Measurements from ENCODE around the gene MYO3B.

Gene MYO3B

GRCh38 chr2:170306293-170306873 lies 128.4 kb downstream of the MYO3B start:
- no peak for DNase-seq (ENCODE audit: low read depth in 2 of 2)

- DNase-seq (ENCODE audit: low read depth in 2 of 2) = no peak
Observed at GRCh38 chr2:170307052-170307451, 129.1 kb downstream of the MYO3B start.

DNA sequence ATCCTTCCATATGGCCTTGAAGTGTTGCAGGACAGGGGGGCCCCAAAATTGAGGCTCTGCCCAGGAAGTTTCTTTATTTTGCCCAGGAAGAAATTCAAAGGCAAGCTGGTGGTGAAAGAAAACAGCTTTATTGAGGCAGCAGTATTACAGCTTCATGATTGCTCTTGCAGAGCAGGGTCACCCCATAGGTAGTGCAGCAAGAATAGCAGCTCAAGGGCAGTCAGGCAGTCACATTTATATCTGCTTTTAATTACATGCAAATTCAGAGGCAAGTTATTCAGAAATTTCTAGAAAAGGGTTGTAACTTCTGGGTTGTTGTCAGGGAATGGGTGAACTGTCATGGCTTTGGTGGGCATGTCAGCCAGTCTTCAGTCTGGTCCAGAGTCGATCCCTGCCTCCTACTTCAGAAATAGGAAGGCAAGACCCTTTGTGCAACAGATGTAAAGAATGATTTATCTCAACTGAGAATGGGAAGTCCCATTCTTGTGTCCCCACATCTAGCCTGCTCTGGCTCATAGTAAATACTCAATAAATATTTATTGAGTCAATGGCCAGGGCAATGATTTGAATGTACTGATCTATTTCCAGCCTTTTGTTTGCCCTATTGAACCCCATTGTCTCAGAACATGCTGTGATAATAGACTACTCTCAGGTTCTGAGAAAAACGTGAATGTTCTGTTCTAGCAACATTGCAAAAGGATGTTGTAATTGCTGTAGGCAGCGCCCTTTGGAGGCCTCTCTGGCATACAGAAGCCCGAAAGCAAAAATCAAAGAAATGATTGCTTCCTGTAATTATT lies 129.8 kb downstream of the MYO3B start:
- DNase-seq (ENCODE audit: low read depth in 2 of 2) = no peak

- DNase-seq (ENCODE audit: low read depth in 2 of 2) = no peak
Observed at GRCh38 chr2:170310876-170311502, 133.0 kb downstream of the MYO3B start.

DNA sequence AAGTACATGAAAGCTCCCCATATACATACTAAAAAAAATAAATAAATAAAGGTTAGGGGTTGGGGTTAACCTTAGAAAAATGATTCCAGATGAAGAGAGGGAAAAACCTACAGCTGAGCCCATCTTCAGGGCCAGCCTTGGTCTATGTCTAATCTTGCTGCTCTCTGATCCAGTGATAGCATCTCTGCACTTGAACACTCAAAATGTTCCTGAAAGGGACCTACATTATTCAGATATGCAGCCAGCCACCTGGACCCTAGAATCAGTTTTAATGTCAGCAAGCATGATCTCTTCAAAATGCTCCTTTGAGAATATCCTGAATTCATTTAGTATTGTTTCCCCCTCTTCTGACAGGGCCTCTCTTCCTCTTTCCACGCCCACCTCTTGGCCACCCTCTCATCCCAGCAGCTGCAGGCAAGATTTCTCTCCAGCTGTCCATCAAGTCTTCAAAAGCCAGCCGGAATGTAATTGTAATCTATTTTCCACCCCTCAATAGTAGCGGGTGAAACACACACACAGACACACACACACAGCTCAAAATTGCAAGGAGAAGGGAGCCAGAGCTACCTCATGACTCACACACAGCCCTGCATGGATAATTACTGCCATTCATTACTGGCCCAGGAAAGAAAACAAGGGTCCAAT lies 135.5 kb downstream of the MYO3B start:
- DNase-seq (ENCODE audit: low read depth in 2 of 2) = no peak

- DNase-seq (ENCODE audit: low read depth in 2 of 2) = no peak
Observed at GRCh38 chr2:170313992-170314348, 136.0 kb downstream of the MYO3B start.

DNA sequence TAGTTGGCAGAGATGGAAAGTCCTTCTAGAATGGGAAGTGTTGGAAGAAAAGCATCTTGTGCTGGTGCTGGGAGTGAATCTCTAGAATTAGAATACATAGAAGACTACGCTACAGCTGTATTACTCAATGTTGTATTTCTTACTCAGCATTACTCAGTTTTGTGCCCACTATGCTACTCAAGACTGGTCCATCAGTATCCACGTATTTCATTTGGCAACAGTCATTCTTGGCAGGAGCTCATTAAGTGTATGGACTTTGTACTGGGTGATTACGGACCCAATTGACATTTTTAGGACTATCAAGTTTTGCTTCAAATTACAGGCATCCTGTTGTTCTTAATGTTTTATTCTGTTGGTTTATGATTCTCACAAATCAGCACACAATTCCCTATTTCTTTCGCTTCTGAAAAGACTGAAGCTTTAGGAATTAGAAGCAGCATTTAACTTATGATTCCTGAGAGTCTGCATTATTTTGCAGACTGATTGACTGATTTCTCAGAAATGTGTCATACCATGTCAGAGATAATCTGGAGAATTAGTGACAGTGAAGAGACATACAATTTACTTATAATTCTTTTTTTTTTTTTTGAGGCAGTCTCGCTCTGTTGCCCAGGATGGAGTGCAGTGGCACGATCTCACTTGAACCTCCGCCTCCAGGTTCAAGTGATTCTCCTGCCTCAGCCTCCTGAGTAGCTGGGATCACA lies 136.9 kb downstream of the MYO3B start:
- no peak for DNase-seq (ENCODE audit: low read depth in 2 of 2)

DNA sequence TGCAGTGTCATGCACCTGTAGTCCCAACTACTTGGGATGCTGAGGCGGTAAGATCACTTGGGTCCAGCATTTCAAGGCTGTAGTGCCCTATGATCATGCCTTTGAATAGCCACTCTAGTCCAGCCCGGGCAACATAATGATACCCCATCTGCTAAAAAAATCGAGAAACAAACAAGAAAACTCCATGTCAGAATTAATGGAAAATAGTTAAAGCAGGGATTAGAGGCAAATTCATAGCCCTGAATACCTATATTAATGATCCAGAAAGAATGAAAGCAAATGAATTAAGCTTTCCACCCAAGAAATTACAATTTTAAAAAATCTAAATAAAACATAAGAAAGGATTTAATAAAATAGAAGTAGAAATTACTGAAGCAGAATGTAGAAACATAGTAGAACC lies 143.0 kb downstream of the MYO3B start:
- DNase-seq (ENCODE audit: low read depth in 2 of 2) = no peak

GRCh38 chr2:170321526-170321925 lies 143.6 kb downstream of the MYO3B start:
- no peak for DNase-seq (ENCODE audit: low read depth in 2 of 2)

DNA sequence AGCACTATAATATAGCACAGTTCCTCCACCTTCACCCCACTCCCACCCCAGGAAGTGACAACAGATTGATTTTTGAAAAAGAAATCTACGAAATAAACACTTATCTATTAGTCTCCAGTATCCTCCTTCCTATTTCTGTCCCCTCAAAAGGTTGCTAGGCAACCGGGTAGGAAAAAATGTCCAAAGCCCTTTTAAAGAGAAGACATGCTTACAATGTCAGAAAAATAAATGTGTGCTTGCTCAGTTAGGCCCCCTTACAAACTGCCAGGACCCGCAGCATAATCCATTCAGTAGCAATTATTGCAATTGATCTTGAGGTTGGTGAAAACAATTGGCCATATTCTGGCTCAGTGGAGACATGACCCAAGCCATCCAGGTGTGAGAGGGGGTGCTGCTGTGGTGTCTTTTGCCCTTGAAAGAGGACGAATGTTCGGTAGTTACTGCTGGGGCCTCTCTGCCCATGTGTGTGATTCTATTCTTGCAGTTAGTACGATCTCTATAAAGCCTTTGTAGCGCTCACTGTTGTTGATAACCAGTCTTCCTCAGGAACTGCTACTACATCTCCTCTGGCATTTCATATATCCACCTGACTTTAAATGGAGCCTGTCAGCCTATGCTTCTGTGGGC lies 144.3 kb downstream of the MYO3B start:
- DNase-seq (ENCODE audit: low read depth in 2 of 2) = no peak

GRCh38 chr2:170323743-170324142 lies 145.8 kb downstream of the MYO3B start:
- DNase-seq (ENCODE audit: low read depth in 2 of 2) = no peak

DNA sequence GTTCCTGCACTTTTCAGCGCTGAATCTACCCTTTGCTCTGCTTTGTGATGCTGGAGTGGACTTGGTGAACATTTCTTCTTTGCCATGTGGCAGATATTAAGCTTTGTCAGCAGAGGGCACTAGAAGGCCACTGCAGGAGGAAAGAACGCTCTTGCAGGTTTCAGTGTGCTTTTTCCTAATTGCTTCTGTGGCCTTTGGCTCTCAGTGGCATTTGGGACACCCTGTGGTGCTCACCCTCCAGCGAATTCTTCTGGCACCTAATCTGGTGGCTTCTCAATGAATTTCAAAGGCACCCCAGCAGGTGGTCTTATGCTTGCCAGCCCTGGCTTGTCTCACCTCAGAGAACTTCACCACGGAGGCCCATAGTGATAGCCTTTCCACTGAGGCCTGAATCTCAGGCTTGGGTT lies 146.7 kb downstream of the MYO3B start:
- DNase-seq (ENCODE audit: low read depth in 2 of 2) = no peak

GRCh38 chr2:170330881-170331280 lies 152.9 kb downstream of the MYO3B start:
- DNase-seq (ENCODE audit: low read depth in 2 of 2) = no peak

- DNase-seq (ENCODE audit: low read depth in 2 of 2) = no peak
Observed at GRCh38 chr2:170332676-170333402, 154.9 kb downstream of the MYO3B start.

- DNase-seq (ENCODE audit: low read depth in 2 of 2) = no peak
Observed at GRCh38 chr2:170335351-170335750, 157.4 kb downstream of the MYO3B start.

- no peak for DNase-seq (ENCODE audit: low read depth in 2 of 2)
Observed at GRCh38 chr2:170336408-170336807, 158.5 kb downstream of the MYO3B start.

DNA sequence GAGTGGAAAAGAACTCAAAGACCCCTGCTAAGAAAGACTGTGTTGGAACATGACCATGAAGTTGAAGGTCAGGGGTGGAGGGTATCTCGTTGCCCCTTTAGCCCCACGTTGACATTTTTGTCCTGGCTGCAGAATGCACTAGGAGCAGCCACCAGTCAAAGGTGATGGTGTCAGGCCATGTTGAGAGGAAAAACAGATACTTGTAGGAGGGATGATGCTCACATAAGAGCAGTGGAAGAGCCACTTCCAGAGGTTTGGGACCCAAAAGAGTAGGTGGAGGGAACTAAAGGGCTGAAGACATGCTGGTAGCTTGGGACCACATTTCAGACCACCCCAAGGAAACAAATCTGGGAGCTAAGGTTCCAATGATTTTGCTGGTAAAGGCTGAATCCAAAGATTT lies 159.0 kb downstream of the MYO3B start:
- no peak for DNase-seq (ENCODE audit: low read depth in 2 of 2)

DNA sequence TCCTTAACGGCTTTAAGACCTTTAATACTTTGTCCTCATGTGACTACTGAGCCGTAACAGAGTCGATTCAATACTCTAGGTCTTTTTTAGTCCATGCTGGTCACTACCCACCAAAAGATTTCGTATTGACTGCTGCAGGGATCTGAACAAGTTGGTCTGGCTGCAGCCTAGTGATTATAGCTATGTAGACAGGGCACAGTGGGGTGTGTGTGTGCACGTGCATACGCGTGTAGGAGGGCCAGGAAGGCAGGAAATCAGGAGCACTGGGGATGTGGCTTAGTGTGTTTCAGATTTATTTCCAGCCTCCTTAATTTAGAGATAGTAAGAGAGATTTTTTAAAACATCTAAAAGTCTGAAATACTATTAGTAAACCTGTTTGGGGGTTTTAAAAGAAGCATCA lies 161.4 kb downstream of the MYO3B start:
- DNase-seq (ENCODE audit: low read depth in 2 of 2) = no peak

DNA sequence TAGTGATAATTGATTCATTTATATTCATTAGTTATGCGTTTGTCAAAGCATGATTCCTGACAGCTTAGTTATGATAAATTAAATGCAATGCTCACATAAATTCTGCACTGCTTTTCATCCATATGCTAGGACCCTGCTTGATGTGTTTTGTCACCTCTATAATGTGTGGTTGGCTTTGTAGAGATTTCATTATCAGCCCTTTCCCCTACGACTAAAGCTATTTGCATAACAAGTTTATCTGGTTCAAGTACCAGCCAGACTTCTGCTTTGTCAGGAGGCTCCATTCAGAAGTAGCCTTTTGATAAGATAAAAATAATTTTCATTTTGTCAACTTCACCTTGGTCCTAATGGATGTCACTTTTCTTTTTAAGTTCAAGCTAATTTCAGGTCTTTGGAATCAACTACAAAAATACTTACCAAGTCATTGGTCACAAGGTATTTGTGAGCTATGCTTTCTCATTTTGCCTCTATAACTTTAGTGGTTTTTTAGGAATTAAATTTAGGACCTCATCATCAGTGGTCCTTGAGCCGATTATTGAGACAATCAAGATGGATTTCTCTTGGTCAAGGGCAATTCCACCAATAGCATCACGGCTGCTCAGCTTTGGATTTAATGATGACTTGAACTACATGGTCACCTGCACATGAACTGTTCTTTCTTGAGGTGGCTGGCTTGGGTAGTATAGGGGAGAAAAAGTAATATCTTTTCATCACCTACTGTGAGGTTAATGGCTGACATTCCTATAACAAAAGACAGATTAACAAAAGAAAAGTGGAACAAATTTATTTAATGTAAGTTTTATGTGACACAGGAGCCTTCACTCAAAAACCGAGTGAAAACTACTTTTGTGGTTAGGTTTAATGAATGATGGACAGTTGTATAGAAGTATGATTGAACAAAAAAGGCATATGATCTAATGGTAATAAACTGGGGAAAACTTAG lies 162.1 kb downstream of the MYO3B start:
- no peak for DNase-seq (ENCODE audit: low read depth in 2 of 2)

DNA sequence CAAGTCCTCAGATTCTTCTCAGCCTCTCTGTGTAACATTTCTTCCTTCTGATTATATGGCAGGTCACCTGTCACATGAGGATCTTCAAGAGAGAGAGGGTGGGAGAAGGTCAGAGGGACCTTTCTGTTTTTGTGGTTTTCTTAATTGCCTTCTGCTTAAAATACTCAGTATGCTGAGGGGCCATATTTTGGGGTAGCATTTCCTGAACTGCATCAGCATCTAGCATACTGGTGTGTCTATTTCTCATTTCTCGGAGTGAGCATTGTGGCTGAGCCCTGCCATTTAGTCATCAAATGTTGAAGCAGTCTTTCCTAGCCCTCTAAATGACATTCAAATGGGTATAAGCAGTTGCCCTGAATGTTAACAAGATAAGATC lies 162.7 kb downstream of the MYO3B start:
- no peak for DNase-seq (ENCODE audit: low read depth in 2 of 2)
